Effector memory CD4-positive, alpha-beta T cell (primary cell): Measurements from ENCODE around the gene DARS1.

Experiments
- DNase-seq, 3 donors: peaks; one replicate each; pipeline ENCODE4 v3.0.0-alpha.2; 2020
- H3K27ac ChIP-seq: 2 replicates; pipeline ENCODE4 v1.7.0; 2013; ENCODE audit warnings: mild to moderate bottlenecking, low read length, moderate library complexity; ENCODE audit not compliant: insufficient read depth, poor library complexity, severe bottlenecking
- H3K27me3 ChIP-seq: replicated peaks from 2 replicates; pipeline ENCODE4 v1.7.0; 2013; ENCODE audit warnings: mild to moderate bottlenecking, low read length; ENCODE audit not compliant: insufficient read depth, control insufficient read depth, poor library complexity, severe bottlenecking
- H3K36me3 ChIP-seq: 2 replicates; pipeline ENCODE4 v1.7.0; 2013; ENCODE audit warnings: mild to moderate bottlenecking, low read length, moderate library complexity; ENCODE audit not compliant: control insufficient read depth, insufficient read depth
- H3K4me1 ChIP-seq: 2 replicates; pipeline ENCODE4 v1.7.0; 2013; ENCODE audit warnings: low read length, mild to moderate bottlenecking; ENCODE audit not compliant: control insufficient read depth, insufficient read depth, poor library complexity, severe bottlenecking
- H3K4me3 ChIP-seq: 2 replicates; pipeline ENCODE4 v1.7.0; 2013; ENCODE audit warnings: low read length, low read depth, mild to moderate bottlenecking; ENCODE audit not compliant: insufficient read depth, poor library complexity, severe bottlenecking
- H3K9me3 ChIP-seq: 2 replicates; pipeline ENCODE4 v1.7.0; 2013; ENCODE audit warnings: mild to moderate bottlenecking, low read length, moderate library complexity; ENCODE audit not compliant: control insufficient read depth

The DARS1 gene

DNA sequence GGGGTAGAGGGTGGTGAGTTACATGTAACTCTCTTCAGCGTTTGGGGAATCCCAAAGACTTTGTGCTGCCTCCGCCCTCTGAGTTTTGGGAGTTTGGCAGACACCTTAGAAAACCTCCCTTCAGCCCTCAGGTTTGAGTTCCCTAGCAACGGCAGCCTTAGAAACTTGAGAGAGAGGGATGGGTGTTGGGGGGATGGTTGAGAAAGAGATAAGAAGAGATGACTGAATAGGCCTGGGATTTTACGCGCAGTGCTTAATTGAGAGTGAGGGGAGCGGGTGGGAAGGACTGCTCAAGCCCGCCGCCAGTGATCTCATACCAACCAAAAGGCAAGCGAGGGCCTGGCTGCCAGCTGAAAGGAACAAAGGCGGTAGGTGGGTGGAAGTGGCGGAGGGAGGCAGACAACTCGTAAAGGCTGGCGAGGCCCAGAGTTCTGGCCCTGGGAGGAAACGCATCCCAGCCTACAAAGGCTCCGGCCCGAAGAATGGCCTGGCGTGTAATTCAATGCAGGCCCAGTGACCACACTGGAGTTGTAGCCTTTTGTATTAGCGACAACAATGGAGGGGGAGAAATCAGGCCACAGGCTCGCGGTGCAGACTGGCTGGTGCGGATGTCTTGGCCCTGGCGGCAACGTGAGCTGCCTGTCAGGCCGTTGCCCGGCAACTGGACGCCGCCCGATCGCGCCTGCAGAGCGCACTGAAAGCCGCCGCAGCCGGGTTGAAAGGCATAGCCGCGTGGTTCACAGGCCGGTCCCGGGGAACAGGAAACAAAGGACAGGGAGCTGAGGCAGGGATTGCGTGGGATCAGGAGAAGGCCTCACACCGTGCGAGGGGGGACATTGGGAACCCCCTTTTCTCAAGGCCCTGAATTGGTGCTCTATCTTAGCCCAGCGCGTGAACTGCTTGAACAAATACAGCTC lies 39.9 kb upstream of the DARS1 start:
- no peak overlapping the region for H3K27ac ChIP-seq
- no peaks in the 10 kb centered on the region for H3K4me1 ChIP-seq
- H3K27me3 ChIP-seq, result no peaks in the 10 kb centered on the region
- H3K9me3 ChIP-seq, result no peaks in the 10 kb centered on the region
- DNase-seq, result no peak
- H3K4me3 ChIP-seq, result no peak overlapping the region
- no peaks in the 10 kb centered on the region for H3K36me3 ChIP-seq

DNA sequence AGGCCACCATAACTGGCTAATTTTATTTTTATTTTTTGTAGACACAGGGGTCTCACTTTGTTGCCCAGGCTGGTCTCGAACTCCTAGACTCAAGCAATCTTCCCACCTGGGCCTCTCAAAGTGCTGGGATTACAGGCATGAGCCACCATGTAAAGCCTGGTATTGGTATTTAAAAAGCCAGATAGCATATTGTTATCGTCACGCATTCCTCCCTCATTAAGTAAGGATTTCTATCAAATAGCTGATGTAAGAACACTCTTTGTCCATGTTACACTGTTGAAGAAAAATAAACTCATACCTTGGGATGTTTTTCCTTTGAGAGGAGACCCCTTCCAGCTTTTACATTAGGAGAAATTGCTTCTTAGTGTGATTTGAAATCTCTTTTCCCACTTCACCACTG lies 39.2 kb upstream of the DARS1 start:
- DNase-seq, result no peak
- Histone ChIP-seq H3K4me1 (no peaks in the 10 kb centered on the region), H3K27ac (no peak overlapping the region)

DNA sequence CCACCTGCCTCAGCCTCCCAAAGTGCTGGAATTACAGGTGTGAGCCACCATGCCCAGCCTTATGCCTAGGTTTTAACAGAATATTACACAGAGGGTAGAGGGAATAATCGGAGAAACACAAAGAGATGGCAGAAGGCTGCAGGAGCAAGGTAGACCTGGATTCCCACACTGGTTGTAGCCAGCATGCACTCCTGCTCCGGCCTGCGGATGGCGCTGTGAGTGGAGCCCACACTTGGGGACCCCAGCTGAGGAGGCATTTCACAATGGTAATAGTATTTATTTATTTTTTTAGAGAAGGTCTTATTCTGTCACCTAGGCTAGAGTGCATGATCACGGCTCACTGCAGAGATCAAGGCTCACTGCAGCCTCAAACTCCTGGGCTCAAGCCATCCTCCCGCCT lies 38.8 kb upstream of the DARS1 start:
- Histone ChIP-seq H3K4me3 (no peak overlapping the region), H3K27ac (no peak overlapping the region), H3K4me1 (no peaks in the 10 kb centered on the region), H3K36me3 (no peaks in the 10 kb centered on the region), H3K9me3 (no peaks in the 10 kb centered on the region), H3K27me3 (no peaks in the 10 kb centered on the region)
- DNase-seq, result no peak

More for the DNA sequence above, 39.2 kb upstream of the DARS1 start:
- no peaks in the 10 kb centered on the region for H3K36me3 ChIP-seq
- H3K27me3 ChIP-seq, result no peaks in the 10 kb centered on the region
- no peak overlapping the region for H3K4me3 ChIP-seq
- H3K9me3 ChIP-seq, result no peaks in the 10 kb centered on the region

DNA sequence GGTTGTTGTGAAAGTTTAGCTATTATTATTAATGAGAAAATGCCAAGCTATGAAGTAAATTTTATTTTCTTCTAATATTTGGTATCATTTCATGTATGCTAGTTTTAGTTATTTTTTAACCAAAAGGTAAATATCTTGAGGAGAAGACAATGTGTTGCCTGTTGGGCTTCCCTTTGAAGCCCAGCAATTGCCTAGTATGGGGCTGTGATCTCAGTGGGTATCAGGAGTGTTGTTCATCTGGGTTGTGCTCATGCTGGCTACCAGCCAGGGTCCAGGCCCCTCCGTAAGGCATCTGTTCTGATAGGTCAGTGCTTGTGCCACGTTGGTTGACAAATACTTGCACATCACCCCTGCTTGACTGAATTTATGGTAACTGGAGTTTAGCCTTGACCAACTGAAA lies 38.0 kb upstream of the DARS1 start:
- Histone ChIP-seq H3K27ac (no peak overlapping the region), H3K4me1 (no peaks in the 10 kb centered on the region), H3K4me3 (no peak overlapping the region), H3K9me3 (no peaks in the 10 kb centered on the region), H3K36me3 (no peaks in the 10 kb centered on the region), H3K27me3 (no peaks in the 10 kb centered on the region)
- DNase-seq, result no peak

DNA sequence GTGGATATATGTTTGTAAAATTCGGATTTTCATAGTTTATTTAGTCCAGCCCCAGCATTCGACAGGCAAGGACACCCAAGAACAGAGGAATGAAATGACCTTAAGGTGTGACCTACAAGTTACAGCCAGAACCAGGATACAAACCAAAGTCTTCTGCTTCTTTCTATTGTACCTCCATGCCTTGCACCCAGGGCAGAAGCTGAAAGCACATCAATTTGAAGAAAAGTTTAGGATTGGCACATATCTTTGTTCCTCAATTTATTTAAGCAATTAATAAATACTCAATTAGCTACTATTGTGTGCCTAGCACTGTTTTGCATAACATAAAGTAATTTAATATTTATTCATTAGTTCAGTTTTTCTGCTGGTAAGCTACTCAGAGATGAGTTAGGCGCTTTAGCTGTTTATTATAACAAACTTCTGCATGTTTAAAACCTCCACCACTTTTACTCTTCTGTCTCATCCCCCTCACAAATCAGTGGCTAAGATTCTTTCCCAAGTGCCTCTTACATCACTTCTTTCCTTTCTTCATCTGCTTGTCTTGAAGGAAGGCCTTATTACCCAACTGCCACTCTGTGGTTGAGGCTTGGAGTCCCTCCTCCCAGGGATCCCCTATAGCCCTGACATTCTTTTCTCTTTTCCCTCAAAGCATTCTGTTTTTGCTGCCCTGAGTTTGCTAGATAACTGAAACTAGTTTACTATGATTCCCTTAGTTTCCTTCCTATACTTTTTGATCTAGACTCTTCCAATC lies 37.1 kb upstream of the DARS1 start:
- no peak for DNase-seq
- no peaks in the 10 kb centered on the region for H3K36me3 ChIP-seq
- H3K27me3 ChIP-seq, result no peaks in the 10 kb centered on the region
- H3K4me1 ChIP-seq, result no peaks in the 10 kb centered on the region
- no peak overlapping the region for H3K27ac ChIP-seq
- no peak overlapping the region for H3K4me3 ChIP-seq
- no peaks in the 10 kb centered on the region for H3K9me3 ChIP-seq

DNA sequence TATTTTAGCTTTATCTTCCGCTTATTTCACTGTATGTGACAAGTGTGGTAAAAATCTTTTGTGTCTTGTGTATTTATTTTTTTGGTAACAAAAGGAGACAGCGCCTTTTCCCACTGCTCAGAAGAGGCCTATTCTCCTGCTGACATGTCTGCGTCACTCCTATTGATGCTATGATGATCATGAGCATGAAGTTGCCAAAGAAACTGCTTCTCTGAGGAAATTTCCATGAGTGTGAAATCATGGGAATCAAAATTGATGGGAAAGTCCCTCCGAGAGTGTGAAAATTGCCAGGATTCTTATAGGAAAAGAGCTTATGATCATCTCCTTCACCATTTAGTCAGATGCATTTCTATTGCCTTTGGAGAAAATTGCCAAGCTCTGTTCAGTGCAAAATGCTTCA lies 36.5 kb upstream of the DARS1 start:
- DNase-seq, result no peak
- no peaks in the 10 kb centered on the region for H3K9me3 ChIP-seq
- no peaks in the 10 kb centered on the region for H3K36me3 ChIP-seq
- no peaks in the 10 kb centered on the region for H3K4me1 ChIP-seq
- H3K27ac ChIP-seq, result no peak overlapping the region
- no peak overlapping the region for H3K4me3 ChIP-seq
- no peaks in the 10 kb centered on the region for H3K27me3 ChIP-seq

DNA sequence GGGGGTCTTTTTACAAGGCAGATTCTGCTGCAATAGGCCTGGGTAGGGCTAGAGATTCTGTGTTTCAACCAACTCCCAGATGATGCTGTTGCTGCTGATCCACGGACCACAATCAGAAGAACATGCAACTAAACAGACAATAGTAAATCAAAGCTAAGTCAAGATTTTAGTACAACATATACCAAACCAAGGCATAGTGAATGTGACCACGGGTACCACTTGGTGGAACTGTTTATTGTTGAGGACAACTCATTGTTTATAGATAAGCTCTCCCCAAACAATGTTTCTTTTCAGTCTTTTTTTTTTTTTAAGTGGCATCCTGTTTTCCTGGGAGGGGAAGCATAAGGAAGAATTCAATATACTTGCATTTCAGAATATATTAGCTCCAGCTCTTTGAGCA lies 36.0 kb upstream of the DARS1 start:
- no peak overlapping the region for H3K27ac ChIP-seq
- no peaks in the 10 kb centered on the region for H3K27me3 ChIP-seq
- H3K4me3 ChIP-seq, result no peak overlapping the region
- H3K9me3 ChIP-seq, result no peaks in the 10 kb centered on the region
- DNase-seq, result no peak
- H3K4me1 ChIP-seq, result no peaks in the 10 kb centered on the region
- no peaks in the 10 kb centered on the region for H3K36me3 ChIP-seq

DNA sequence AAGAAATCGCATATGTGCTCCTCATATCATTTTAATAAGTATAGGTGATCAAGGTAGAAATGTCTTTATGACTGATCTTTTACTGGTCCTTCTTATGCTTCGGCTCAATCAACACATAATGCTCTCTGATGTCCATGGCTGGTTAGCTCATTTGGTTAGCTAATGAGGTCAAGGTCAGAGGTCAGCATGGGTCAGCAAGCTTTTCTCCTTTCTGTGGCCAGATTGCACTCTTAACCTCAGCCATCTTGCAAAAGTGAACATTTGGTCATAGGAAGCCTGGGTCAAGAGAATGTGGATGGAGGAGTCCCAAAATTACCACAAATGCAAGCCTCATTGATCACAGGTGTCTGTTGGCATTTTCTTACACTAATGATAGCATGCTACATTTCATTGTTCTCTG lies 35.4 kb upstream of the DARS1 start:
- H3K4me1 ChIP-seq, result no peaks in the 10 kb centered on the region
- DNase-seq, result no peak
- no peak overlapping the region for H3K27ac ChIP-seq
- no peaks in the 10 kb centered on the region for H3K36me3 ChIP-seq
- H3K9me3 ChIP-seq, result no peaks in the 10 kb centered on the region
- no peak overlapping the region for H3K4me3 ChIP-seq
- no peaks in the 10 kb centered on the region for H3K27me3 ChIP-seq

DNA sequence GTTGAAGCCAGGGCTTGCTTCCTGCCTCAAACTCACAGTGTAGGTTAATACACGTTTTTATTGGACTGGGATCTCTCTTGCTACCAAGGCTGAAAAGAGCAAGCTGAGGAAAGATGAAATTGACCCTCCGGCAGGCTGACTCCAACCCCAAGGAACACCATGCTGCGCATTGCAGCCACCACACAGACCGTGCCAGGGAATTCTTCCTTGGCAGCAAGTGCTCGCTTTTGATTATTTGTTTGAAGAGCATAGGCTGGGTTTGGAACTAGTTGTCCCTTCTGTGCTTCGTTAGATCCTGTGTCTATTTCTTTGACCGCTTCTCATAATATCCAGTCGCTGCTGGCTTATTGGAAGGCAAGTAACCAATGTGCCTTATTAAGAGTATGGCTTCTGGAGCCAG lies 34.4 kb upstream of the DARS1 start:
- Histone ChIP-seq H3K9me3 (no peaks in the 10 kb centered on the region), H3K36me3 (no peaks in the 10 kb centered on the region), H3K4me1 (no peaks in the 10 kb centered on the region), H3K27ac (no peak overlapping the region), H3K4me3 (no peak overlapping the region), H3K27me3 (no peaks in the 10 kb centered on the region)
- DNase-seq, result no peak

DNA sequence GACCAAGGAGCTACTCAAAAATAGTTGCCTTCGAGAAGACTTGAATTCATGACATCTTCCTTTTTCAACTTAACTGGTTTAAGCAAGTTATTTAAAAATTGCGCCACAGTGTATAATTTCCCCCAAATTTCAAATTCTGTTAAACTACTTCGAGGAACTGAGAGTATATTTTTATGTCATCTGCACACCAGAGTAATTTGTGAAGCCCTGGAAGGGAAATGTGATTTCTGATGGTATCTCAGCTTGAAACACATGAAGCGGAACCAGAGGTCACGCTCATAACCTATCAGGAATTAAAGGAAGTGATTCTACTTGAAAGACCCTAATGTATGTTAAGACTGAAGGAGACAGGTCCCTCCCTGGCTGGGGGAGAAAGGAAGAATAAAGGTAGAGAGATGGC lies 33.9 kb upstream of the DARS1 start:
- H3K27ac ChIP-seq, result no peak overlapping the region

More for the DNA sequence above, 33.9 kb upstream of the DARS1 start:
- Histone ChIP-seq H3K4me3 (no peak overlapping the region), H3K4me1 (no peaks in the 10 kb centered on the region), H3K9me3 (no peaks in the 10 kb centered on the region), H3K36me3 (no peaks in the 10 kb centered on the region), H3K27me3 (no peaks in the 10 kb centered on the region)
- no peak for DNase-seq
